ENCODE results near the gene FBXO27.
A peak's percentile ranks its signal among the peaks of the same experiment; 100 is the strongest.
"Not testable (repeated sequence)": the region's sequence is repeated elsewhere in the genome, so short reads cannot be mapped to it uniquely, and the experiment has no call there.

The FBXO27 gene

GRCh38 chr19:39038098-39038497, 5.7 kb upstream of the FBXO27 start:
- no peak for DNase-seq (ENCODE audit: low read depth in 2 of 2)

GRCh38 chr19:39037194-39037593, 4.8 kb upstream of the FBXO27 start:
- DNase-seq (ENCODE audit: low read depth in 2 of 2) = no peak

GRCh38 chr19:39036581-39036980, 4.2 kb upstream of the FBXO27 start:
- no peak for DNase-seq (ENCODE audit: low read depth in 2 of 2)

GRCh38 chr19:39031368-39032062, 834 bp downstream of the FBXO27 start:
- DNase-seq (ENCODE audit: low read depth in 2 of 2) = peak; percentile 64 to 71

GRCh38 chr19:39030854-39031367, 1.4 kb downstream of the FBXO27 start:
- DNase-seq (ENCODE audit: low read depth in 2 of 2) = no peak

- DNase-seq (ENCODE audit: low read depth in 2 of 2) = no peak
These were observed 7.3 kb downstream of the FBXO27 start for GRCh38 chr19:39024875-39025641.

- DNase-seq (ENCODE audit: low read depth in 2 of 2) = no peak
These were observed 11.3 kb downstream of the FBXO27 start for GRCh38 chr19:39021063-39021462.

GRCh38 chr19:39017646-39018045, 14.7 kb downstream of the FBXO27 start:
- DNase-seq (ENCODE audit: low read depth in 2 of 2) = no peak

DNA sequence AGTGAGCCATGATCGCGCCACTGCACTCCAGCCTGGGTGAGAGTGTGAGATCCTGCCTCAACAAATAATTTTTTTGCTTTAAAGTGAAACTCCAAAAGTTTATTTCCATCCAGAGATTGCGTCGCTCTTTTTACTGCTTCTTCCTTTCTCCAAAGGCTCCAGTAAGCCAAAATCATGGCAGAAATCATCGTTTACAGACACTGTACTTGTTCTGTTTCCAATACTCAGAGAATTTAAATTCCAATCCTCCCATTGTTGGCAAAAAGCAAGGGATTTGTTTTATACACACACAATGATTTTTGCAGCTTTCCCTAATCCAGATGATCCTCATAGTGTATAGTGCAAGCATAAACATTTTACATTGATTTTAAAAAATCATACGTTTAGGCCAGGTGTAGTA, 15.3 kb downstream of the FBXO27 start:
- DNase-seq (ENCODE audit: low read depth in 2 of 2) = no peak

GRCh38 chr19:39014037-39014436, 18.3 kb downstream of the FBXO27 start:
- no peak for DNase-seq (ENCODE audit: low read depth in 2 of 2)

GRCh38 chr19:39009001-39009400, 23.3 kb downstream of the FBXO27 start:
- no peak for DNase-seq (ENCODE audit: low read depth in 2 of 2)

DNA sequence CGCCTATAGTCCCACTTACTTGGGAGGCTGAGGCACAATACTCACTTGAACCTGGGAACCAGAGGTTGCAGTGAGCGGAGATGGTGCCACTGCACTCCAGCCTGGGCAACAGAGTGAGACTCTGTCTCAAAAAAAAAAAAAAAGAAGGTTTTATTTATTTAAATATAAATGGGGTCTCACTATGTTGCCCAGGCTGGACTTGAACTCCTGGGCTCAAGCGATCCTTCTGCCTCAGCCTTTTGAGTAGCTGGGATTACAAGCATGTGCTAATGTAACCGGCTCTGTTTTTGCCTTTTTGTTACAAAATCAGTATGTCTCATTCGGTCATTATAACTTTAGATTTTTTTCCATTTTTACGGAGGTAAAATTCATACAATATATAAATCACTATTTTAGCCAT, 24.2 kb downstream of the FBXO27 start:
- no peak for DNase-seq (ENCODE audit: low read depth in 2 of 2)

DNA sequence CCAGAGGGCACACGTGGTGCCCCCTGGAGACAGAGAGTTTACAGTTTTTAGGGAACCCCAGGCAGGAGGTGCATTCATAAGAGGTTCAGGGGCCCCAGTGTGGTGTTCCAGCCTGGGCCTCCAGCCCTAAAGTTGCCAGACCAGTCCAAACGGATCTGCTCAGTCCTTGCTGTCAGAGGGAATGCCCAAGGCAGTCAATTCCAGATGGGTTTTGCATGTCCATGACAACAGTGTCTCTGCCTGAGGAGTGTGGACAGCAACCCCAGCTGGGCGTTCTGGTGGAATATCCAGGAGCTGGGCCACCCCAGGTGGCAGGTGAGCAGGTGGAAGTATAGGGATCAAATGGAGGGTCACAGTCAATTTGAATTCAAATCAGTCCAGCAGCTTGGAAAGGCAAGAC, 25.3 kb downstream of the FBXO27 start:
- no peak for DNase-seq (ENCODE audit: low read depth in 2 of 2)

DNA sequence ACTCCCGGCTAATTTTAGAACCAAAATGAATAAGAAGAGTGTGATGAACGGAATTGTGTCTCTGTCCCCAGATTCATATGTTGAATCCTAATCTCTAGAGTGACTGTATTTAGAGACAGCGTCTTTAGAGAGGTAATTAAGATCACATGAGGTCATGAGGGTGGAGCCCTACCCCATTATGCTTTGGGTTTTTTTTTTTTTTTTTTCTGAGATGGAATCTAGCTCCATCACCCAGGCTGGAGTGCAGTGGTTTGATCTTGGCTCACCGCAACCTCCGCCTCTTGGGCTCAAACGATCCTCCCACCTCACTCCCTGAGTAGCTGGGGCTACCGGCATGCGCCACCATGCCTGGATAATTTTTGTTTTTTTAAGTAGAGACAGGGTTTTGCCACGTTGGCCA, 27.9 kb downstream of the FBXO27 start:
- no peak for DNase-seq (ENCODE audit: low read depth in 2 of 2)

DNA sequence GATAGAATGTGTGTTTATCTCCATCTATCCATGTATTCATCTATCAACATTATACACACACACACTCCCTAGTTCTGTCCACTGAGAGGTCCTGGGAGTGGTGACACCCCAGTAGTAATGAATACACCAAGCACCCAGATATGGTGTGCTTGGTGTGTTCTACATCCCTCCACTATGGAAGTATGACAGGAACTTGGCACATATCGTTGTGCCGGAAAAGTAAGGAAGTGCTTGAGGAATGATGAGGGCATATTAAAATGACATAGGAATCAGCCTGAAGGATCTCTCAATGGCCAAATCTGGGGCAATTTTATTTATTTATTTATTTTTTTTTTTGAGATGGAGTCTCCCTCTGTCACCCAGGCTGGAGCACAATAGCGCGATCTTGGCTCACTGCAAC, 28.6 kb downstream of the FBXO27 start:
- no peak for DNase-seq (ENCODE audit: low read depth in 2 of 2)

DNA sequence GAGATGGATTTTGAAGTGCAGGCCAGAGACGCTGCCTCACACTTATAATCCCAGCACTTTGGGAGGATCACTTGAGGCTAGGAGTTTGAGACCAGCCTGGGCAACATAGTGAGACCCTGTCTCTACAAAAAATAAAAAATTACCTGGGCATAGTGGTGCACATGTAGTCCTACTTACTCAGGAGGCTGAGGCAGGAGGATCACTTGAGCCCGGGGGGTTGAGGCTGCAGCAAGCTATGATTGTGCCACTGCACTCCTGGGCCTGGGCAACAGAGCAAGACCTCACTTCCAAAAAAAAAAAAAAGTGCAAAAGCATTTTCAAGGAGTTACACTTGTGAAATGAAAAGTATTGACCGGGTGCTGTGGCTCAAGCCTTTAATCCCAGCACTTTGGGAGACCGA, 29.2 kb downstream of the FBXO27 start:
- no peak for DNase-seq (ENCODE audit: low read depth in 2 of 2)

- no peak for DNase-seq (ENCODE audit: low read depth in 2 of 2)
These were observed 31.3 kb downstream of the FBXO27 start for GRCh38 chr19:39001041-39001440.

- DNase-seq (ENCODE audit: low read depth in 2 of 2) = not testable (repeated sequence)
These were observed 34.8 kb downstream of the FBXO27 start for GRCh38 chr19:38997576-38997975.

DNA sequence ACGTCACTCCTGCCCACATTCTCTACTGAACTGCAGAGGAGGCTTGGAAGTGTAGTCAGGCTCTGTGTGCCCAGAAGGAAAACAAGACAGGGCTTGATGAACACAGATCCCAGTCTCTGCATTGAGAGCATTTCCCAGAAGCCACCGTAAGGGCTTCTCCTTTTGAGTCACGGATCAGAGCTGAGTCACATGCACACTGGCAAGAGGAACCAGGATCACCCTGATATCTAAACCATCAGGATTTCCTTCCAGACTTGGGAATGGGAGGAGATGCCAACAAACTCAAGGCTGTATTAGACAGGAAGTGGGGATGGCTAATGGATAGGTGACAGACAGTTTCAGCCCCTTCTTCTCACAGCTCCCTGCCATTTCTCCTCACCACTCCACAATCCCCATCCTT, 39.1 kb downstream of the FBXO27 start:
- DNase-seq (ENCODE audit: low read depth in 2 of 2) = no peak

- DNase-seq (ENCODE audit: low read depth in 2 of 2) = no peak
These were observed 41.2 kb downstream of the FBXO27 start for GRCh38 chr19:38990949-38991697.

GRCh38 chr19:38989614-38990013, 42.7 kb downstream of the FBXO27 start:
- DNase-seq (ENCODE audit: low read depth in 2 of 2) = not testable (repeated sequence)

DNA sequence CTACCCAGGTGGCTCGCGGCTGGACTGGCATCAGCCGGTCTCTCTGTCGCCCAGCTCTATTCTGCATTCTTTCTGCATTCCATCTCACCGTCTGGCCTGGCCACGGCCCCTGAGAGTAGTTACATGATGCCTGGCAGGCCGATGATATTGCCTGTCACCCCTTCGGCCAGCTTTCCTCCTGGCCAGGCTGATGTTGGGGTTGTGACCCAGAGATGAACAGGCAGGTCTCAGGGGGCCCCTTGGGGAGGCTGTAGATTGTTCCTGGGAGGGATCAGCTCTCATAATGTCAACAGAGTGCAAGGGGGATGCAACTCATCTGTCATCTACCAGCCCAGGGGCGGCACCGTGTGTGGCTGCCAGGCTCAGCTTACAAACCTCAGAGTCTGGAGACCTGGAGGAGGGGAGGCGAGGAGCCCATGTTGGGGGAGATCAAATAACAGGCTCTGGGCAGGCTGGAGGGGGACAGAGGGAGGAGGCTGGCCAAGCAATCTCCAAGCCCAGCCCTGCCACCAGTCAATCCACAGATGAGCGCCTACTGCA, 43.2 kb downstream of the FBXO27 start:
- no peak for DNase-seq (ENCODE audit: low read depth in 2 of 2)

All from stimulated activated CD8-positive, alpha-beta memory T cell treated with anti-CD3 and anti-CD28 coated beads, Interleukin-7, amount 100 ng/mL, for 4 hours (primary cell).